ENCODE measurements around the gene LRPAP1. TPM values are rescaled to one million over a fixed set of nuclear protein-coding genes. Genes with fewer than 3 reads are reported as not detected.
A peak's percentile ranks its signal among the peaks of the same experiment; 100 is the strongest.

Gene LRPAP1
- total and polyA plus RNA-seq, 2 experiments from 2014 or later = 191 to 299 TPM

DNA sequence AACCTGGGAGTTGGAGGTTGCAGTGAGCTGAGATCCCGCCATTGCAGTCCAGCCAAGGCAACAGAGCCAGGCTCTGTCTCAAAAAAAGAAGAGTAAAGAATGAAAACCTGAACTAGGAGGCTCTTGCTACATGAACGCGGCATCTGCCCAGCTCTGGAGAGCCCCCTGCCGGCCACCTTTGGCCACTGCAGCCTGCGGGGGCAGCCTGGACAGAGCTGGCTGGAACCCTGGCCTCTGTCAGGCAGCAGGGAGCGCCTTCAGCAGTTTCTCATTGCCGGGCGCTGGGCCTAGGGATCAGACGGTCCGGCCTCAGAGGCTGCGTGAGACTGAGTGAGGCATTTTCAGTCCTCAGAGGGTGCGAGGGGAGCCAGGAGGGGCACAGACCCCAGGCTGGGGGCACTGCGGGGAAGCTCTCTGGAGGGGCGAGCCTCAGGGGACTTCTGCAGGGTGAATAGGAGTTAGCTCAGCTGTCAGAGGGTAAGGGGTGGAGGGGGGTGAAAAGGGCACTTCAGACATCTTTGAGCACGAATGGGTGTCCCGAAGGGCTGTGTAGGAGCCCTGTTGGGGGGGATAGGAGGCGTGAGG is 51.6 kb downstream of the LRPAP1 start:
- peaks cover 6% of the 10 kb centered on the region for H3K27me3 ChIP-seq
- no peaks in the 10 kb centered on the region for H4K20me1 ChIP-seq (ENCODE audit: insufficient read depth, poor library complexity, severe bottlenecking)
- DNase-seq (ENCODE audit: low spot score) = peak; percentile 83
- no peak overlapping the region for H2AFZ ChIP-seq
- H3K4me3 ChIP-seq = no peak overlapping the region
- H3K4me1 ChIP-seq (ENCODE audit: insufficient read depth) = peaks cover 13% of the 10 kb centered on the region
- WGBS (ENCODE audit: low lambda C conversion rate, missing lambda C conversion rate) = 12% methylated on average over 17 of the region's 17 CpGs
- H3K36me3 ChIP-seq (replicated peaks; ENCODE audit: insufficient read depth, low read depth) = no peaks in the 10 kb centered on the region
- no peaks in the 10 kb centered on the region for H3K9me2 ChIP-seq (replicated peaks; ENCODE audit: insufficient read depth)
- no peak overlapping the region for H3K4me2 ChIP-seq
- TF ChIP-seq, protein P1, sequence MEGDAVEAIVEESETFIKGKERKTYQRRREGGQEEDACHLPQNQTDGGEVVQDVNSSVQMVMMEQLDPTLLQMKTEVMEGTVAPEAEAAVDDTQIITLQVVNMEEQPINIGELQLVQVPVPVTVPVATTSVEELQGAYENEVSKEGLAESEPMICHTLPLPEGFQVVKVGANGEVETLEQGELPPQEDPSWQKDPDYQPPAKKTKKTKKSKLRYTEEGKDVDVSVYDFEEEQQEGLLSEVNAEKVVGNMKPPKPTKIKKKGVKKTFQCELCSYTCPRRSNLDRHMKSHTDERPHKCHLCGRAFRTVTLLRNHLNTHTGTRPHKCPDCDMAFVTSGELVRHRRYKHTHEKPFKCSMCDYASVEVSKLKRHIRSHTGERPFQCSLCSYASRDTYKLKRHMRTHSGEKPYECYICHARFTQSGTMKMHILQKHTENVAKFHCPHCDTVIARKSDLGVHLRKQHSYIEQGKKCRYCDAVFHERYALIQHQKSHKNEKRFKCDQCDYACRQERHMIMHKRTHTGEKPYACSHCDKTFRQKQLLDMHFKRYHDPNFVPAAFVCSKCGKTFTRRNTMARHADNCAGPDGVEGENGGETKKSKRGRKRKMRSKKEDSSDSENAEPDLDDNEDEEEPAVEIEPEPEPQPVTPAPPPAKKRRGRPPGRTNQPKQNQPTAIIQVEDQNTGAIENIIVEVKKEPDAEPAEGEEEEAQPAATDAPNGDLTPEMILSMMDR (IDR thresholded peaks at IDR 0.05; ENCODE audit: poor library complexity) = peak; percentile 100
- TF ChIP-seq EZH2phosphoT487 (IDR thresholded peaks at IDR 0.05; ENCODE audit: low read depth, severe bottlenecking, unreplicated experiment) = no peak
- no peak overlapping the region for H3K27ac ChIP-seq
- H3K79me2 ChIP-seq = no peaks in the 10 kb centered on the region
- no peaks in the 10 kb centered on the region for H3K9me3 ChIP-seq (ENCODE audit: low read depth)

DNA sequence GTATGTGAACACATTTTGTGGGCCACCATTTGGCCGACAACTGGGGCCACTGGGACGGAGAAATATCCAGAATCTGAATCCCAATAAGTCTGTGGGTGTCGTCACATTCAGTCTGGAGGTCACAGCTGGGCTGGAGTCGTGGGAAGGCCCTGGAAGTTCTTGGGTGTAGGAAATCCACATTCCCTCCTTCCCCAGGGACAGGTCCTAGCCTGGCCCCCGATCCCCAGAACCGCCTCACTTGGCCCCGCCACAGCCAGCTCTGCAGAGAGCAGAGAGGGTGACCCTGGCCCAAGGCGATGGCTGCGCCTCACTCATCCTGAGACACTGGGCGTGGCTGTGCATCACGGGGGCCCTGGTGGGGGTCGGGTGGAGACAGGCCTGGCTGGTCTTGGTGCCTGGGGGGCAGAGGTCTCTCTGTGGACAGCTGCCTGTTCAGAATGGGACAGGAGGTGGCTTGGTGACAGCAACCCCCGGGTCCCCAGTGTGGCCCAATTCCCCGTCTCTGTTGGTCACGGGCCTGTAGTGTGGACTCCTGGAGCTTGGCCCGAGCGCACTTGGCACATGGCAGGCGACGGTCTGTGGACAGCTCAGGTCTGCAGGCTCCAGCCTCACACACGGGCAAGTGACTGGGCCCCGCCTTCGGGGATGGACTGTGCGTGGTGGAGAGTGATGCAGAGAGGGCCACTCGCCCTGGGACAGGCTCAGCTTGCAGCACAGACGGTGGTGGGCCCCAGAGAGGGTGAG is 52.7 kb downstream of the LRPAP1 start:
- no peak overlapping the region for H3K27ac ChIP-seq
- H2AFZ ChIP-seq = no peak overlapping the region
- peaks cover 9% of the 10 kb centered on the region for H3K27me3 ChIP-seq
- no peak overlapping the region for H3K4me3 ChIP-seq
- no peaks in the 10 kb centered on the region for H3K36me3 ChIP-seq (replicated peaks; ENCODE audit: insufficient read depth, low read depth)
- TF ChIP-seq, protein P1 (IDR thresholded peaks at IDR 0.05; ENCODE audit: poor library complexity) = no peak
- no peak for TF ChIP-seq EZH2 (IDR thresholded peaks at IDR 0.05; ENCODE audit: borderline replicate concordance)
- TF ChIP-seq EZH2phosphoT487 (IDR thresholded peaks at IDR 0.05; ENCODE audit: low read depth, severe bottlenecking, unreplicated experiment) = no peak
- no peak for DNase-seq (ENCODE audit: low spot score)
- WGBS (ENCODE audit: low lambda C conversion rate, missing lambda C conversion rate) = 86% methylated on average over 25 of the region's 25 CpGs
- no peaks in the 10 kb centered on the region for H3K9me3 ChIP-seq (ENCODE audit: low read depth)
- no peaks in the 10 kb centered on the region for H4K20me1 ChIP-seq (ENCODE audit: insufficient read depth, poor library complexity, severe bottlenecking)
- no peaks in the 10 kb centered on the region for H3K79me2 ChIP-seq
- peaks cover 8% of the 10 kb centered on the region for H3K4me1 ChIP-seq (ENCODE audit: insufficient read depth)
- H3K4me2 ChIP-seq = no peak overlapping the region
- H3K9me2 ChIP-seq (replicated peaks; ENCODE audit: insufficient read depth) = no peaks in the 10 kb centered on the region

DNA sequence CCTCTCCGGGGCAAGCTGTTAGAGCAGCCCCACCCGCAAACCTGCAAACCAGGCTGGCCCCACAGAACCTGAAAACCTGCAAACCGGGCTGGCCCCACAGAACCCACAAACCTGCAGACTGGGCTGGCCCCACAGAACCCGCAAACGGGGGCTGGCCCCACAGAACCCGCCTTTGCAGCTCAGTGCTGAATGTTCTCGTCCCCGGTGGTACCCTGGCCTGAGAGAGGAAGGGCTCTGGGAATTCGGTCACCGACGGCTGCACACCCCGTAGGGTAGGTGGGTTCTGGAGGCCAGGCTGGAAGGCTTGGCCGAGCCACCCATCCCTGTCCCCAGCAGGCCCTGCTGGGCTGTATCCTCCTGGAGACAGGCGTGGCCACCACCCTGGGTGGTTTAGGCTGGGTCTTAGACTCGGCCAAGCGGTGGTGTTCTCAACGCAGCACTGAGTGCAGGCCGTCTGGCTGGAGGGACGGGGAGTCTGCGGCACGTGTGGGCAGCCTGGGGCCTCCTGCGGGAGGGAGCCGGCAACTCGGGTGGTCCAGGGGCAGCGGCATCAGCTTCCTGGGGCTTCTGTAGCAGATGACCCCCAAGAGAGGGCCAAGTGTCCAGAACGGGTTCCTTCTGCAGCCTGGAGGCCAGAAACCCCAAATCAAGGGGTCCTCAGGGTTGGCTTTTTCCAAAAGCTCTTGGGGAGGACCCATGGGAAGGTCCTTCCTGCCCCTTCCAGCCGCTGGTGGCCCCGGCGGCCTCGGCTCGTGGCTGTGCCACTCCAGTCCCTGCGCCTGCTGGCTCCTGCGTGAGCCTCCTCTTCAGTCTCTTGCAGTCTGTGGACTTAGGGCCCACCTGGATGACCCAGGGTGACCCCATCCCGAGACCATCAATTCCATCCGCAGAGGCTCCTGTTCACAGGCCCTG is 53.5 kb downstream of the LRPAP1 start:
- H3K9me2 ChIP-seq (replicated peaks; ENCODE audit: insufficient read depth) = no peaks in the 10 kb centered on the region
- H3K79me2 ChIP-seq = no peaks in the 10 kb centered on the region
- H3K27me3 ChIP-seq = peaks cover 5% of the 10 kb centered on the region
- H3K9me3 ChIP-seq (ENCODE audit: low read depth) = no peaks in the 10 kb centered on the region
- H3K4me3 ChIP-seq = no peak overlapping the region
- no peaks in the 10 kb centered on the region for H3K36me3 ChIP-seq (replicated peaks; ENCODE audit: insufficient read depth, low read depth)
- no peak overlapping the region for H2AFZ ChIP-seq
- no peak for TF ChIP-seq EZH2 (IDR thresholded peaks at IDR 0.05; ENCODE audit: borderline replicate concordance)
- TF ChIP-seq, protein P1 (IDR thresholded peaks at IDR 0.05; ENCODE audit: poor library complexity) = no peak
- 87% methylated on average over 35 of the region's 35 CpGs for WGBS (ENCODE audit: low lambda C conversion rate, missing lambda C conversion rate)
- DNase-seq (ENCODE audit: low spot score) = no peak
- no peak overlapping the region for H3K27ac ChIP-seq
- H3K4me1 ChIP-seq (ENCODE audit: insufficient read depth) = peaks cover 2% of the 10 kb centered on the region
- H3K4me2 ChIP-seq = no peak overlapping the region
- H4K20me1 ChIP-seq (ENCODE audit: insufficient read depth, poor library complexity, severe bottlenecking) = no peaks in the 10 kb centered on the region
